Endothelial cell of umbilical vein (primary cell): ENCODE measurements around the gene USP4.

Experiments
- CTCF ChIP-seq, 2 donors: IDR thresholded peaks; 1 replicate in 1 of 2; 2 replicates in 1 of 2; pipeline ENCODE4 v1.5.1; 2011; ENCODE audit warnings: low read length in 2 of 2, mild to moderate bottlenecking in 2 of 2, moderate library complexity in 2 of 2, control low read depth in 1 of 2, inconsistent platforms in 1 of 2, low read depth in 1 of 2; ENCODE audit not compliant: insufficient read depth in 1 of 2; ENCODE audit errors: extremely low read depth in 1 of 2
- GATA2 ChIP-seq: IDR thresholded peaks from 2 replicates; pipeline ENCODE4 v1.7.0; 2011; ENCODE audit warnings: low read depth, mild to moderate bottlenecking, moderate library complexity, mixed read lengths, low read length; ENCODE audit not compliant: insufficient read length, insufficient read depth
- POLR2A ChIP-seq: IDR thresholded peaks from 2 replicates; pipeline ENCODE4 v1.6.1; 2012; ENCODE audit warnings: low read depth, mild to moderate bottlenecking, control low read depth, low read length
- POLR2AphosphoS5 ChIP-seq: IDR thresholded peaks from 2 replicates; pipeline ENCODE4 v1.6.1; 2012; ENCODE audit warnings: low read depth, mild to moderate bottlenecking, control low read depth, low read length, moderate library complexity; ENCODE audit not compliant: insufficient read depth
- TF ChIP-seq, protein P1 (sequence below): IDR thresholded peaks from 2 replicates; pipeline ENCODE4 v1.6.1; 2011; ENCODE audit not compliant: insufficient read depth, insufficient read length

DNA sequence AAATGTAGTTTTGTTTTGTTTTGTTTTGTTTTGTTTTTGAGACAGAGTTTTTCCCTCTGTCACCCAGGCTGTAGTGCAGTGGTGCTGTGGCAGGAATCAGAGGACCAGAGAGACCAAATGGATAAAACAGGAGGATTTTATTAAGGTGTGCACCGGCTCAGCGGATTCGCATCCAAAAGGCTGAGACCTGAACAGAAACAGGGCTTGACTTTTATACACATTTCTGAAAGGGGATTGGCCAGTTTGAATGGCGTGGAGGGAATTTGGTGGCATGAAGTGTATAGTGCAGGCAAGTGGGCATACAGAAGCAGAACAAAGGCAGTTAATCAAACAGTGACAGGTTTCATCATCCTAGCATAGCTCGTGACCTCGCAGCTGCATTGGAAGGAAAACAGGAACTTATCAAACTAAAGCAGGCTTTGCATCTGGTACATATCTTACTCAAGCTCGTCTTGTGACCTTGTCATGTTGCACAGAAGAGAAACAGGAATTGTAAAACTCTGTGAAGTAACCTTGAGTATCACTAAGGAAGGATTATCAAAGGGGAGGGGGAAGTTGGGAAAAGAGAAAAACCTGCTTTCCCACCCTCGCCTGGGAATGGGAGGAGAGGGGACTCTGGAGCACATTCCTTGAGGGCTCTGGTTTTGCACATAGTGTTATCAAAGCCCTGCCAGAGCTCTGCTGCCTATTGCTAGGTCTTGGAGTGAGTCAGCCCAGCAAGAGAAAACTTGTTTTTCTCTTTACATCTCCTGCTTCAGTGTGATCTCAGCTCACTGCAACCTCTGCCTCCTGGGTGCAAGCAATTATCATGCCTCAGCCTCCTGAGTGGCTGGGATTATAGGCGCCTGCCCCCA lies 101.4 kb downstream of the USP4 start:
- TF ChIP-seq, protein P1, sequence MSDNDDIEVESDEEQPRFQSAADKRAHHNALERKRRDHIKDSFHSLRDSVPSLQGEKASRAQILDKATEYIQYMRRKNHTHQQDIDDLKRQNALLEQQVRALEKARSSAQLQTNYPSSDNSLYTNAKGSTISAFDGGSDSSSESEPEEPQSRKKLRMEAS: peak; percentile 32
- TF ChIP-seq CTCF (IDR thresholded peaks at IDR 0.05; ENCODE audit: extremely low read depth in 1 of 2, insufficient read depth in 1 of 2, low read depth in 1 of 2, low read length in 2 of 2): no peak
- no peak for TF ChIP-seq GATA2
- no peak for TF ChIP-seq POLR2AphosphoS5
- TF ChIP-seq POLR2A: no peak
